ENCODE data around the gene SLCO1B1. TPM values are rescaled to one million over a fixed set of nuclear protein-coding genes. Genes with fewer than 3 reads are reported as not detected.
"Not testable (repeated sequence)": the region's sequence is repeated elsewhere in the genome, so short reads cannot be mapped to it uniquely, and the experiment has no call there.

SLCO1B1 gene
- total and polyA plus RNA-seq, 2 experiments from 2014 or later = 0.24 to 0.50 TPM

GRCh38 chr12:21190016-21190415 lies 59.0 kb downstream of the SLCO1B1 start:
- Mint-ChIP-seq H3K27me3 (ENCODE audit: insufficient read depth, low read depth, poor library complexity) (no peaks in the 10 kb centered on the region), H3K36me3 (ENCODE audit: low read depth) (peaks cover 3% of the 10 kb centered on the region; the same call in 1 of the 3 replicates), H3K4me1 (peaks cover 6% of the 10 kb centered on the region; the same call in 2 of the 3 replicates), H3K9me3 (peaks cover 8% of the 10 kb centered on the region; the same call in 2 of the 3 replicates), H3K4me3 (no peak overlapping the region), H3K27ac (no peak overlapping the region)
- no peak overlapping the region for H2AFZ ChIP-seq
- no peaks in the 10 kb centered on the region for H3K79me2 ChIP-seq (replicated peaks; ENCODE audit: insufficient read depth)
- no peaks in the 10 kb centered on the region for H3K27me3 ChIP-seq (ENCODE audit: insufficient read depth)
- H3K27ac ChIP-seq (ENCODE audit: low read depth) = no peak overlapping the region
- H3K4me3 ChIP-seq = no peak overlapping the region
- no peaks in the 10 kb centered on the region for H3F3A ChIP-seq (replicated peaks; ENCODE audit: low read depth)
- TF ChIP-seq ZNF331 (CRISPR knock-in tag; IDR thresholded peaks at IDR 0.05; ENCODE audit: low read depth) = no peak
- H3K4me1 ChIP-seq (ENCODE audit: insufficient read depth) = peaks cover 16% of the 10 kb centered on the region
- ATAC-seq = no peak
- DNase-seq (ENCODE audit: low spot score) = no peak
- H4K20me1 ChIP-seq (replicated peaks; ENCODE audit: insufficient read depth) = no peaks in the 10 kb centered on the region
- 0 out of 2 replicates have a peak, but pooled peaks cover 5% of the 10 kb centered on the region for H3K36me3 ChIP-seq (ENCODE audit: insufficient read depth)
- H3K9me2 ChIP-seq (ENCODE audit: insufficient read depth) = 0 out of 2 replicates have a peak, but pooled peaks cover 4% of the 10 kb centered on the region
- H3K4me2 ChIP-seq = no peak overlapping the region

- not testable (repeated sequence) for H3K9me3 Mint-ChIP-seq; H3K4me1 ChIP-seq (ENCODE audit: insufficient read depth); H3K79me2 ChIP-seq (replicated peaks; ENCODE audit: insufficient read depth); H3K36me3 ChIP-seq (ENCODE audit: insufficient read depth); H3K27ac ChIP-seq (ENCODE audit: low read depth); H3K9me2 ChIP-seq (ENCODE audit: insufficient read depth); H3K4me1 Mint-ChIP-seq; H3F3A ChIP-seq (replicated peaks; ENCODE audit: low read depth); ATAC-seq; H3K27ac Mint-ChIP-seq; H4K20me1 ChIP-seq (replicated peaks; ENCODE audit: insufficient read depth); H3K27me3 ChIP-seq (ENCODE audit: insufficient read depth); H3K27me3 Mint-ChIP-seq (ENCODE audit: insufficient read depth, low read depth, poor library complexity); H3K4me3 Mint-ChIP-seq; H3K36me3 Mint-ChIP-seq (ENCODE audit: low read depth); H2AFZ ChIP-seq
- peak overlapping the region; percentile 49; the same call in 1 of the 2 replicates for H3K4me3 ChIP-seq
- DNase-seq (ENCODE audit: low spot score) = peak; percentile 48
- TF ChIP-seq POLR2AphosphoS5 (IDR thresholded peaks at IDR 0.05; ENCODE audit: low read depth) = 0 out of 2 replicates have a peak, but pooled peaks have one; percentile 25
- peak overlapping the region; percentile 34; the same call in 1 of the 2 replicates for H3K4me2 ChIP-seq
These were observed 83.4 kb downstream of the SLCO1B1 start for GRCh38 chr12:21214433-21214832.

GRCh38 chr12:21219206-21219605 lies 88.2 kb downstream of the SLCO1B1 start:
- no peaks in the 10 kb centered on the region for H4K20me1 ChIP-seq (replicated peaks; ENCODE audit: insufficient read depth)
- H3K4me3 Mint-ChIP-seq = no peak overlapping the region
- H3K27me3 Mint-ChIP-seq (ENCODE audit: insufficient read depth, low read depth, poor library complexity) = no peaks in the 10 kb centered on the region
- H3K9me2 ChIP-seq (ENCODE audit: insufficient read depth) = no peaks in the 10 kb centered on the region
- H3K4me3 ChIP-seq = no peak overlapping the region
- no peak overlapping the region for H3K4me2 ChIP-seq
- no peak overlapping the region for H2AFZ ChIP-seq
- H3K79me2 ChIP-seq (replicated peaks; ENCODE audit: insufficient read depth) = 0 out of 2 replicates have a peak, but pooled peaks cover 6% of the 10 kb centered on the region
- no peaks in the 10 kb centered on the region for H3K27me3 ChIP-seq (ENCODE audit: insufficient read depth)
- peaks cover 5% of the 10 kb centered on the region; the same call in 1 of the 3 replicates for H3K4me1 Mint-ChIP-seq
- no peak for TF ChIP-seq CTCF (conservative IDR thresholded peaks at IDR 0.05; ENCODE audit: low read depth in 2 of 2)
- no peak for TF ChIP-seq ZNF331 (CRISPR knock-in tag; IDR thresholded peaks at IDR 0.05; ENCODE audit: low read depth)
- TF ChIP-seq ZNF462 (CRISPR knock-in tag; IDR thresholded peaks at IDR 0.05) = no peak
- no peaks in the 10 kb centered on the region for H3K36me3 ChIP-seq (ENCODE audit: insufficient read depth)
- DNase-seq (ENCODE audit: low spot score) (no peak), ATAC-seq (no peak)
- H3K27ac Mint-ChIP-seq = no peak overlapping the region
- H3F3A ChIP-seq (replicated peaks; ENCODE audit: low read depth) = no peaks in the 10 kb centered on the region
- no peak overlapping the region for H3K27ac ChIP-seq (ENCODE audit: low read depth)
- 0 out of 3 replicates have a peak, but pooled peaks cover 4% of the 10 kb centered on the region for H3K36me3 Mint-ChIP-seq (ENCODE audit: low read depth)
- peaks cover 6% of the 10 kb centered on the region; the same call in 1 of the 2 replicates for H3K4me1 ChIP-seq (ENCODE audit: insufficient read depth)
- H3K9me3 Mint-ChIP-seq = no peaks in the 10 kb centered on the region

All from GM23338 (cell line).